K562 treated with DMSO at 1 percent for 24 hours (cell line): ENCODE results near the gene USP26. TPM values are rescaled to one million over a fixed set of nuclear protein-coding genes. Genes with fewer than 3 reads are reported as not detected.

Experiments
- total RNA-seq: library from RNA; unstranded; fragments of 300-600 nt; gene quantifications from 2 replicates; pipeline ENCODE4 v1.2.3, GENCODE V29; 2022; ENCODE audit warnings: low read depth; ENCODE audit not compliant: insufficient read depth

USP26 gene, protein sequence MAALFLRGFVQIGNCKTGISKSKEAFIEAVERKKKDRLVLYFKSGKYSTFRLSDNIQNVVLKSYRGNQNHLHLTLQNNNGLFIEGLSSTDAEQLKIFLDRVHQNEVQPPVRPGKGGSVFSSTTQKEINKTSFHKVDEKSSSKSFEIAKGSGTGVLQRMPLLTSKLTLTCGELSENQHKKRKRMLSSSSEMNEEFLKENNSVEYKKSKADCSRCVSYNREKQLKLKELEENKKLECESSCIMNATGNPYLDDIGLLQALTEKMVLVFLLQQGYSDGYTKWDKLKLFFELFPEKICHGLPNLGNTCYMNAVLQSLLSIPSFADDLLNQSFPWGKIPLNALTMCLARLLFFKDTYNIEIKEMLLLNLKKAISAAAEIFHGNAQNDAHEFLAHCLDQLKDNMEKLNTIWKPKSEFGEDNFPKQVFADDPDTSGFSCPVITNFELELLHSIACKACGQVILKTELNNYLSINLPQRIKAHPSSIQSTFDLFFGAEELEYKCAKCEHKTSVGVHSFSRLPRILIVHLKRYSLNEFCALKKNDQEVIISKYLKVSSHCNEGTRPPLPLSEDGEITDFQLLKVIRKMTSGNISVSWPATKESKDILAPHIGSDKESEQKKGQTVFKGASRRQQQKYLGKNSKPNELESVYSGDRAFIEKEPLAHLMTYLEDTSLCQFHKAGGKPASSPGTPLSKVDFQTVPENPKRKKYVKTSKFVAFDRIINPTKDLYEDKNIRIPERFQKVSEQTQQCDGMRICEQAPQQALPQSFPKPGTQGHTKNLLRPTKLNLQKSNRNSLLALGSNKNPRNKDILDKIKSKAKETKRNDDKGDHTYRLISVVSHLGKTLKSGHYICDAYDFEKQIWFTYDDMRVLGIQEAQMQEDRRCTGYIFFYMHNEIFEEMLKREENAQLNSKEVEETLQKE
- 0.71 and 1.6 TPM in 2 replicates for total RNA-seq

GRCh38 chrX:133097031-133097430 is at the start of gene USP26:
Gene USP26 (minus strand): TSS chrX:133097109. CDS start chrX:133028220, 68,889 bp downstream.

Other genes with a start within 250 kb of the USP26 start
- gene HS6ST2, start 138.5 kb downstream of the USP26 start, total RNA-seq, result not detected in 2 replicates
- gene TFDP3, start 121.2 kb upstream of the USP26 start, total RNA-seq, result not detected in 2 replicates